ENCODE results near the gene CD24.
"Not testable (repeated sequence)": the region's sequence is repeated elsewhere in the genome, so short reads cannot be mapped to it uniquely, and the experiment has no call there.

The CD24 gene, protein sequence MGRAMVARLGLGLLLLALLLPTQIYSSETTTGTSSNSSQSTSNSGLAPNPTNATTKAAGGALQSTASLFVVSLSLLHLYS

DNA sequence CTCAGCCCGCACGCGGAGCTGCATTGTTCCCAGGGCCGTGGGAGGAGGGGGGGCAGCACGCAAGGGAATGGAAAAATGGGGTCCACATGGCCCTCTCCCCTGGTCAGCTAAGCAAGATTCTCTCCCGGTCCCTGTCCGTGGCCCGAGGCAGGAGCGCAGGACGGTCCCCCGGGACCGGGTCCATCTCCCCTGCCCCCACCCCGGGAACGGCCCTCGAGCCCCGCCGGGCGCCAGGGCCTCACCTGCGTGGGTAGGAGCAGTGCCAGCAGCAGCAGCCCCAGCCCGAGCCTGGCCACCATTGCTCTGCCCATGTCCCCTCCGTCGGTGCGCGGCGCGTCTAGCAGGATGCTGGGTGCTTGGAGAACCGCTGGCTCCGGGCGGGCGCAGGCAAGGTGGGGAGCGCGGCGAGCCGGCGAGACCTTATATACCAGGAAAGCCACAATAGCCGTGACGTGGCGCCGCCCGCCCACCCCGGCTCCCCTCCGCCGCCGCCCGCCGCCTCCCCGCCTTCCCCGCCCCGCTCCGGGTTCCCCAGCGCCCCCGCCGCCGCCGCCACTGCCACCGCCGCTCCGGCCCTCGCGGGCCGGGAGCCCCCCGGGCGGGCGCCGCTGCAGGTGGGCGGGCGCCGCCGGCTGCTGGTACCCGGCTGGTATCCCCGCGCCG lies at the start of gene CD24:
TSS of gene CD24 (minus strand) at position 394 of the 663 bp plus-strand sequence. CDS start at position 311, 83 bp downstream.
- DNase-seq = no peak

DNA sequence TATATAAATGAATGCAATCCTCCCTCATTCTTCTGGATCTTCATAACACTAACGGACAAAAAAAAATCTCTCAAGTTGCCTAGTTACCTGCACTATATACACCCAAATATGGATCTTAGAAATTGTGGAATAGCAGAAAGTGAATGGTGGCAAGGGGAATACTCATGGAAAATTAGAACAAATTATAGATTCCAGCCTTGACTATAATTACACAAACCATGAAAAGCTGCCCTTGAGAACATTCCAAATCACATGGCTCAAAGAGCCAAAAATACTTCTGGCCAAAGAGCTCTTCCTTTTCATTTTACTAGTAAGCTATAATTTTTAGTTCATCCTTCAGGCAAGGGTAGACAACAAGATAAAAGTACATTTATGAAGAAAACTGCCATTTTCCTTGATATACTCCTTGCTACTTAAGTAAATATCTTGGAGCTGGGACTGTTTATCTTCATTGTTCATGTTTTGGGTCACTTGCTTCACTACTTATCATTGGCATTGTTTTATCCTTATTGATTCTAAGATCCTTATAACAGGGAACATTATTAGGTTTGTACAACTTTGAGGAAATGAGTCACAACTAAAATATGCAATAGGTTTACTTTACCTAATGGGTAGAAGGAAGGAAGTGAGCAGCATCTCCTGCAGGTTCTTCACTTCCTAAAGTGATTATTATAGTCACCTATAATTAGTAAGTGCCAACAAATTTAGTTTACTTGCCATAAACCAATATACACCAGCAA lies 47.1 kb upstream of the CD24 start:
- DNase-seq = no peak

DNA sequence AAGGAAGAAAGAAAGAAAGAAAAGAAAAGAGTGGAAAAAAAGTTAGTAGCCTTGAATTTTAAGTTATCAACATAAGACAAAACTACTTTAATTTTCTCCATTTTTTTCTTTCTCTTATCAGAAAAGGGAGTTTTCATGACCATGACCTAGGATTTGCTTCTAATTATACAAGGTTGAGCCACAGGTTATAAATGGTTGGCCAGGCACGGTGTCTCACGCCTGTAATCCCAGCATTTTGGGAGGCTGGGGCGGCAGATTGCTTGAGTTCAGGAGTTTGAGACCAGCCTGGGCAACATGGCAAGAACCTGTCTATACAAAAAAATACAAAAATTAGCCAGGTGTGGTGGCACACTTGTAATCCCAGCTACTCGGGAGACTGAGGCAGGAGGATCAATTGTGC lies 45.7 kb upstream of the CD24 start:
- DNase-seq = no peak

DNA sequence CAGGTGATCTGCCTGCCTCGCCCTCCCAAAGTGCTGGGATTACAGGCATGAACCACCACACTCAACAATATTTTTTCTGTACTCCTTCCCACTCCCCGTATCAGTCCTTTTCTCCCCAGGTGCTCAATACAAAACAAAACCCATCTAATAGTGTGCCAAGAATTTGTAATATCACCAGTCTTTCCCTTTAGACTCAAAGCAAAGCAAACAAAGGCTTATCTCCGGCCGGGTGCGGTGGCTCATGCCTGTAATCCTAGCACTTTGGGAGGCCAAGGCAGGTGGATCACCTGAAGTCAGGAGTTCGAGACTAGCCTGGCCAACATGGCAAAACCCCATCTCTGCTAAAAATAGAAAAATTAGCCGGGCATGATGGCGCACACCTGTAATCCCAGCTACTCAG lies 45.1 kb upstream of the CD24 start:
- not testable (repeated sequence) for DNase-seq

DNA sequence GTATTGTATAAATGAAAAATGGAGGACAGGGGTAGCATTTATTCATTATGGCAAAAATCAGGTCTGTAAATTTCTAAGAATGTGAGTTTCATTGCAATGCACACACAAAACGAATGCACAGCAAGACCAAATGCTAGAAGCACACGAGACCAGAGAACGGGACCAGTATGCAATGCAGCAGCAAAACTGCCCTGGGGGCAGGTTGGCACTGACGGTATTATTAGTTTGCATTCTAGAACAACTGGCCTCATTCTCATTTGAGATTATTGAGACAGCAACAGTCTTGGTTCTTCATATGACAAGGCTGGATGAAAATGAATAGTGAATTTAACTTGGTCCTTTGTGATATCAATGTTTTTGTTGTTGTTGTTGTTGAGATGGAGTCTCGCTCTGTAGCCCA lies 44.5 kb upstream of the CD24 start:
- DNase-seq = no peak

DNA sequence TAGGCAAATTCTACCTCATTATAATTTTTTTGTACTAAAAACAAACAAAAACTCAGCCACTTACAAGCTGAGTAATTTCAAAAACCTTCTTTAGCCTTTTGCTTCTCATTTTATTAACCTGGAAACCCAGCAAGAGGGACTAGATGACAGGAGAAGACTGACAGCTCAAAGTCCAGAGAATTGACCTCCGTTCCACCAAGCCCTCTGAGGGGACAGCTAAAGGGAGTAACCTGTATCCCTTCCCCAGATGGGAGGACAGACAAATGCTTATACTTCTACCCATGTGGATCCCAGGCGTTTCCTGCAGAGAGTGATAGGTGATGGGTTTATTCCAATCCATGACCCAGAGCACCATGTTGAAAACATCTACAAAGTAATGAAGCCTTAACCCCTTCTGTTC lies 35.0 kb upstream of the CD24 start:
- no peak for DNase-seq

DNA sequence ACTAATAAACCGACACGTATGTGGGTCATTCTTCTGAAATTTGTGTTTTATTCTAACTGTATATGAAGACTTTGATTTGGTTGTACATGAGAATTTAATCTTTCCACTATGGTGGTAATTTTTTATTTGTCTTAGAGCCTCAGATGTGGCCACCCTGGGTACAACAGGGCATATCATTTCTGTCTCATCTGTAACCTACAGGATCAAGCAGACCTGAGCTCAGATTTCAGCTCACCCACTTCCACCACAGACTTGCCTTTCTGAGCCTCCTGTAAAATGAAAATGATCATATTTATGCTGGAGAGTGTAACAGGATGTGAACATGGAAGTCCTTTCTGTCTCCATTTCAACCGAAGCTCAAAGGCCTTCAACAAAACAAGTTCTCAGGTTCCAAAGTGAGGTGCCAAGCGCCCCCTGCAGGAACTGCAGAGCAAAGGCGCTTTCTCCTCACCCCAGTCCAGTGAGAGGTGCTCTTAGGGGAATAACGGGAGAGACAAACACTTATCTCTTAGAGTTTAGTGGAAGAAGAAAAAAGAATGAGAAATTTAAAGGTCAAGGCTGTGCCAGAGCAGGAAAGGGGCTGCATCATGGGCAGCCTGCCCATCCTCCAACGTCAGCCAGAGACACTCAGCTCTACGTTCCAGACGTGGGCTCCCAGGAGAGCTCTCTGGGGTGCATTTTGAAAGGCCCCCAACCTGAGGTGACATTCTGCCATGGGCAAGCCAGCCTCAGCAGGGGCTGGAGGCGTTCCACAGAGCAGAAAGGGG lies 23.0 kb upstream of the CD24 start:
- DNase-seq = peak; percentile 54

DNA sequence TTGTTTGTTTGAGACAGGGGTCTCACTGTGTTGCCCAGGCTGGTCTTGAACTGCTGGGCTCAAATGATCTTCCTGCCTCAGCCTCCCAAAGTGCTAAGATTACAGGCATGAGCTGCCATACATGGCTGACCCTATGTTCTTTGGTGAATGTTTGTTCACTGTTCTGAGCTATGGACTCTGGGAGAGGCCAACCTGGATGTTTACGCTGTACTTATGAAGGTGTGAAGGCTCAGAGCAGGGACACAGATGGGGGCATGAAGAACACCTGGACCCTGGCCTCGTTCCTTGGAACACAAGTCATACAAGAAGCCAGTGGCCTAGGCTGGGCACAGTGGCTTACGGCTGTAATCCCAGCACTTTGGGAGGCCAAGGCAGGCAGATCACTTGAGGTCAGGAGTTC lies 21.1 kb upstream of the CD24 start:
- DNase-seq = no peak

DNA sequence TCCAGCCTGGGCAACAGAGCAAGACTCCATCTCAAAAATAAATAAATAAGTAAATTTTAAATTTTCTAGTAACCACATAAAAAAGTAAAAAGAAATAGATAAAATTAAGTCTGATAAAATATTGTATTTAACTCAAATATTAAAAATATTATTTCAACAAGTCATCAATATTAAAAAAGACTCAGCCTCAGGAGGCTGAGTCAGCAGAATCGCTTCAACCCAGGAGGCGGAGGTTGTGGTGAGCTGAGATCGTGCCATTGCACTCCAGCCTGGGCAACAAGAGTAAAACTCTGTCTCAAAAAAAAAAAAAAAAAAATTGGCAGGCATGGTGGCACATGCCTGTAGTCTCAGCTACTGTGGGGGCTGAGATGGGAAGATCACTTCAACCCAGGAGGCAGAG lies 15.2 kb upstream of the CD24 start:
- not testable (repeated sequence) for DNase-seq

DNA sequence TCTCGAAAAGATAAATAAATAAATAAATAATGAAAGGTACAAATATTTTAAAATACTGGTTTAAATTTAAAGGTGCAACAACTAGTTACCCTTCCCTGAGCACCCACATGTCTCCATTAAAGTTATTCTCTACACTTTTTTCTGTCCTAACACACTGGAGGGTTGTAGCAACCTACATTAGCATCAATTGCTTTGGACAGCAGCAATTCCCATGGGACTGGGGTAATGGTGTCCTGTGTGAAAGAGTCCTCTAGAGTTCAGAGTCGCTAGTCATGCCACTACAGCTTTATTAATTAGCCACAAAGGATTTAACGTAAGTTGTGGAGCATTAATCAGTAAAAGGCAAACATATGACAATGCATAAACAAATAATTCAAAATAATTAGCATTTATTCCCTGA lies 14.1 kb upstream of the CD24 start:
- no peak for DNase-seq

DNA sequence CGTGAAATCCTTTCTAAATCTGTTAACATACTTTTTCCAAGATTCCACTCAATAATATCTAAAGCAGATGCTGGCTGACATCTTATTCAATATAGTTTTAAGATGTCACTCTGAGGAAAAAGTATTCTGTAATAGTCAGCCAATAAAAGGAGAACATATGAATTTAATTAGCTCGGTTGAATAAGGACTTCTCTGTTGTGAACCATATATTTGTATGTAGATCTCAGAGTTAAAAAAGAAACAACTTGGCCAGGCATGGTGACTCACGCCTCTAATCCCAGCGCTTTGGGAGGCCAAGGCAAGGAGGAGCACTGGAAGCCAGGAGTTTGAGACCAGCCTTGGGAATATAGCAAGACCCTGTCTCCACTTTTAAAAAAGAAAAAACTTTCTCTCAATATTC lies 7.4 kb upstream of the CD24 start:
- peak; percentile 81 for DNase-seq

DNA sequence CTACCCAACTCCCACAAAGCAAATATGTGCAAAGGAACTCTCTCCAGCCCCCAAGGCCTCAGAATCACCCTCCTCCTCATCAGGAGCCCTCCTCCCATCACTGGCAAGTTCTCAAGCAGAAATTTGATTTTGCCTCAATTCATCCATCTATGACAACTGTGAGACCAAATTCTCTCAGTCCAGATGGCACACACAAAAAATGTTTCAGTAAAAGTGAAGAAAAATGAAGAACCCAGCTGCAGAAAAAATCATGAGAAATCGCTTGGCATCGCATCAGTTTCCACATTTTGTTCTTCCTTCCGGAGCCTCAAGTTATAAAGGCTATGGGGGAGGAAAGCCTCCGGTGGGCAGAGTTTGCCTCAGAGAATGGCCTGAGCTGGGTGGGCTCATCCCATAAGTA lies 6.4 kb upstream of the CD24 start:
- no peak for DNase-seq

DNA sequence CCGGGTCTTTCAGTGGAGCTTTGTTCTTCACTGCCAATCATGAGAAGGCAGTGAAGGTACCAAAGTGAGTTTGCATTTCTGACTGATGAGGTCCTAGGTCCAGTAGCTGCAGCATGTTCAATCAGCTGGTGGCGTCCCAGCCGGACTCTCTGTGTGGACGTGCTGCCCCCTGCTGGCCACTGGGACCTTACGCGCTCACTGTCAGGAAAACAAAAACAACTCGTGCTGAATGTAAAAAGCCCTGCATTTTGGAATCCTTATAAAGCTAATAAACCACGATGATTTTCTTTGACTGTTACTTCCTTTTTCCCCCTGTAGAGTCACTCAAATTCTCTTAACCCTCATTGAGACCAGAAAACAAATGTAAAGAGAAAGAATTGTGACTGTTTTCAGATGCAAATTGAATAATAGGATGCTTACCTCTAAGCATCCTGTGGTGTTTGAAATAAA lies 4.9 kb upstream of the CD24 start:
- DNase-seq = peak; percentile 69

DNA sequence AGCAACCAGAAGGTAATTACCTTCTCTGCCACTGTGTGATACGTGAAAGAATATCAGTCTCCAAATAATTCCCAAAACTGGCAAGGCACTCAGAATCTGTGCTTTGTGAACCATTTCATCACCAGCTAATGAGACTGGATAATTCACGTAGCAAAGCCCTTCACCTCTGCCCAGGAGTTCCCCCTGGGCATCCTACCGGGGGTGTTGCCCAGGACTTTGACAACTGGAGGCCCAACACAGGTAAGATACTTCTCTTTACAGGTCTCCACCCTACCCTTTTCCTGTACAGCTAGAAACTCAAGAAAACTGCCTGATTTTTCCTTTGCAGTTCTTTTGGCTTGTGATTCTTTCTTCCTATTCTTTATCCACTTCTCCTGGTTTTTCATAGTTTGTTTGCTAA lies 2.7 kb upstream of the CD24 start:
- no peak for DNase-seq

DNA sequence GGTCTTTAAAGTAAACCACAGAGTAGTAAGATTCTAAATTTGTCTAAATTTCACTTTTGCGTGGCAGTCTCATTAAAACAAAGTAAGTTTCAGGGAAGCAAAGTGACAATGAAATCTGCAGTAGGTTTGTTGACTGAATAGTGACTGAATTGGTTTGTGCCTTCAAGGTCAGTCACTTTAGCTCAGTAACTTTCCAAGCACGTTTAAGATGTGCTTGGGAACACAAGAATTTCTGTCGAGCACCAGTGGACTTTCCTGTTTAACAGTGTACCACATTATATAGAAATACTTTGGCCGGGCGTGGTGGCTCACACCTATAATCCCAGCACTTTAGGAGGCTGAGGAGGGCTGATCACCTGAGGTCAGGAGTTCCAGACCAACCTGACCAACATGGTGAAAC lies 1.7 kb upstream of the CD24 start:
- no peak for DNase-seq

DNA sequence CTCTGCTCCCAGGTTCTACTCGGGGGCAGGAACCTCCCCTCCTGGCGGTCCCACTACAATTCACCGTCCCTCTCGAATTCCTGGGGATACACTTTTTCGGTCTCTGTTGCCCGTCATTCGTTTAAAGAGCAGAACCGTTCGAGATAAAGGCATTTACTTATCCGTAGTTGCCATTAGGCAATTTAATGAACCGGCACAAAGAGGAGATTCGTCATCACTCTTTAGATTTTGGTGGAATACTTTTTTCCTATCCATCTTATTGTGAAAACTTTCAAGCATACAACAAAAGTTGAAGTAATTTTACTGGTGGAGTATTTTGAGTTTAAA lies 1.2 kb upstream of the CD24 start:
- DNase-seq = no peak

DNA sequence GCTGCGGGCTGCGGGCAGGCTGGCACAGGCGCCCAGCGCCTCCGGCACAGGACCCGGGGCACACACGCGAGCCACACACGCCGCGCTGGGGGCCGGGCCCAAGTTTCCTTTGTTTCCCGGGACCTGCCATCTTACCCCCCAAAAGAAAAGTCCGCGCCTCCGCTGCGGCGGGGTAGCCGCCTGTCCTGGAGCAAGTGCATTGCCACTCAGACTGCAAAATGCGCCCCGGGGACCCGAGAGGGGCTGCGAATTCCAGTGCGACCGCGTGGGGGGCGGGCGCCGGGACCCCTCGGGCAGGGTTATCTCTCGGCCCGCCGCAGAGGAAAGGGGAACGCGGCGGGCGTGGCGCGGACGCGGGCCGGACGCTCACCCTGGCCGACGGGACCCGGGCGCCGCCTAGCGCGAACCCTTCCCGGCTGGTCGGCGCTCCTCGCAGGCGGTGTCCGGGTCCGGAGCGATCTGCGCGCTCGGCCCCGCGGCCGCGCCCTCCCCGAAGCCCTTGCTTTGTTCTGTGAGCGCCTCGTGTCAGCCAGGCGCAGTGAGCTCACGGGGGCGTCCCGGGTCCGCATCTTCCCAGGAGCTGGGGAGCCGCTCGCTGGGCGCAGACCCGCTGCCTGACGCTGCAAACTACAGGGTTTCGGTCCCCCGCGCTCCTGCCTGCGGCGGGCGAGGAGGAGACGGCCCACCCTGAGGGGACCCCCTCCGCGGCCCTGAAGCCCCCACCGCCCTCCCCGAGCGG lies 639 bp upstream of the CD24 start:
- DNase-seq = no peak

DNA sequence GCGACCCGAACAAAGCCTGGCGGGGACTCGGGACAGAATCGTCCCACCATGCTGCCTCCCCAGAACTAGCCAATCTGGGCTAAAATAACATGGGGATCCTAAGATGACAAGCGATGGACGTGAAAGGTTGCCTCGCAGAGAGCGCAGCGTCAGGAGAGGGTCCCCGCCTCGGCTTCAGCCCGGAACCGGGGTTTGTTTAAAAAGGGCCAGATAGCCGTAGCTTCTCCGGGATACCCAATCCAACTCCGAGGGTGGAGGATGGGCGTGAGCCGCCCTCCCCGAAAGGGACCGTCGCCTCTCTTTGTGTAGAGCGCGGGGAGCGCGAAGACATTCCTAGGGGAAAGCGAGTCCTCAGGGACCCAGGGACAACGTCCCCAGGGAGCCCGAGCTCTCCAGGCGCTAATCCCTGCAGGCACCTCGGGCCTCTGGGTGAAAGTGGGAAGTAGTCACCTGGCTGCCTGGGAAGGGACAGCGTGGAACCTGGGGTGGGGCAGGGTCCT lies 643 bp downstream of the CD24 start:
- no peak for DNase-seq

DNA sequence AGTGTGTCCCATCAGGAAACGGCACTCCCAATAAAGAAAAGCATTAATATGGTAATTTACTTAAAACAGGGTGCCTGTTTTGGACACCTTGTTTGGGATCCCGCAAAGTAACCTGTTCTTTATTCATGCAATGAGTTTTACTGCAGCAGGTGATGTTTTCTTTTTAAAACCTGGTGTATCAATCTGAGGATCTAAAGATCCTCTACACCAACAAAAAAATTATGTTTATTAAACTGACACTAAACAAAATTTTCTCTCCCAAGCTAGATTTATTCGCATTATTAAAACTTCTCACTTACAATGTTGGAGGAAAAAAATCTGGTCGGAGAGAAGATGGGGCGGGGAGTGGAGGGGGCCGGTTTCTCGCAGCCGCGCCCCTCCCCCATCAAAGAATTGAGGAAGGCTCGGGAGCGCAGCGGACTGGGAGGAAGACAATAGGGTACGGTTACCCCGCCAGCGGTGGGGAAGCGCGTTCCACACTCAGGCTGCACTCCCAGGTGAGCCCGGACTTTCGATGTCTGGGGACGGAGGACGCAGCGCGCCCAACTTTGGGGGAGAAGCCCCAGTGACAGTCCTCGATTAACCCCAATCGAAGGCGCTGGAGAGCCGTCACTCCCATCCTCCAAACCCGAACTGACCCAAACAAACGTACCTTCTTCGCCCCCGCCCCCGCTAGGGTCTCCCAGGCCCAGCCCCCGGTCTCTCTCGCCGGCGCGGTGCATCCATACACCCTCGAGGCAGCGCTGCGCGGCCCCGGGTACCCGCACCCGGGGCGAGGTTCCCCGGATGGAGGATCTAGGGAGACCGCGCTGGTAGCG lies 1.3 kb downstream of the CD24 start:
- no peak for DNase-seq

DNA sequence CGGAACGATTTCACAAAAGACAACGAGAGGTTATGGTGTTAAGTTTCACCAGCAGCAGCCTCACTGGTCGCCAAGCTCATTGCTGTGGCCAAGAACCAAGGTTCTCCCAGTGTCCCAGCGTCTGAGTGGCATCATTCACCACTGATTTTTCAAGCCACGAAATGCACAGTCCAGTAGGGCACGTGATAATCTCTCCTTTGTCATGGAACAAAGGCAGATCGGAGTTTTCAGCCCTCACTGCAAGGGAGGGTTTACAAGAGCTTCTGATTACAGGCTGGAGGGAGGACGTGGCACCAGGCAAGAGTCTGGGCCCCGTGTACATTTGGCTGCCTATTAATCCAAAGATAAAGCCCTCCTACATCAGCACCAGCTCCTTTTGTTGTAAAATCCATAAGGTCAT lies 2.0 kb downstream of the CD24 start:
- no peak for DNase-seq

DNA sequence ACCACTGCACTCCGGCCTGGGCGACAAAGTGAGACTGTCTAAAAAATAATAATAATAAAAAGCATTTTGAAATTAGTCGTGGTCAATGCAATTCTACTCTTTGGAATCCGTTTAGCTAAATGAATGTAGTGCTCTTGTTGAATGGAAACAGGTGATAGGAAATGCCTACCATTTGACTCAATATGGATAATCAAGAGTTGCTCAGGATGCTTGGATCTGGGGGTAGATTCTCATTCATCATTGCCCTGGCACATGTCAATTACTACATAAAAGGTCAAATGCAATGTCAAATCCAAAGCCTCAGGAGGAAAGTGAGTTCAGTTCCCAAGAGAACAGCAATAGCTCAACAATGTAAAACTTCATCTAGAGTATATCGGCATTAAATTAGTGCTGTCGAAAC lies 3.8 kb downstream of the CD24 start:
- not testable (repeated sequence) for DNase-seq

DNA sequence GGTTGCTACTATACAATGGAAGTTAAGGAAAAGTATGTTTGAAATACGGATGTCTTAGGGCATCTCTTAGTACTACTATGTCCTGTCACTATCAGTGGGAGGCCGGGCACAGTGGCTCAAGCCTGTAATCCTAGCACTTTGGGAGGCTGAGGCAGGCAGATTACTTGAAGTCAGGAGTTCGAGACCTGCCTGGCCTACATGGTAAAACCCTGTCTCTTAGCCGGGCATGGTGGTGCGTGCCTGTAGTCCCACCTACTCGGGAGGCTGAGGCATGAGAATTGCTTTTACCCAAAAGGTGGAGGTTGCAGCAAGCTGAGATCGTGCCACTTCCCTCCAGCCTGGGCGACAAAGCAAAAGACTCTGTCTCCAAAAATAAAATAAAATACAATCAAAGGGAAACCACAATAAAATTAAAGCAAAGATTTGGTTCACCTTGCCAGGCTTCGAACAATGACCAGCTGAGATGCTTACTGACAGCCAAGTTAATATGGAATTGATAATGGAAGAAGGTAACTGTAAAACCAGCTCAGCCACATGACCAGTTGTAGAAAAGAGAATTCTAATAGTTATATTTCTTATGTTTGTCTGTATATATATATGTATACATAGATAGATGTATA lies 6.5 kb downstream of the CD24 start:
- no peak for DNase-seq

Measured in fibroblast of skin of right quadriceps (primary cell).